Activated effector memory CD4-positive, alpha-beta T cell treated with anti-CD3 and anti-CD28 coated beads, Interleukin-2, amount 50 U/mL, for 16 hours (primary cell): ENCODE data around the gene HIRA.
"Not testable (repeated sequence)": the region's sequence is repeated elsewhere in the genome, so short reads cannot be mapped to it uniquely, and the experiment has no call there.

ENCODE experiments used
- DNase-seq: peaks from one replicate; pipeline ENCODE4 v3.0.0-alpha.2; 2020

HIRA gene

DNA sequence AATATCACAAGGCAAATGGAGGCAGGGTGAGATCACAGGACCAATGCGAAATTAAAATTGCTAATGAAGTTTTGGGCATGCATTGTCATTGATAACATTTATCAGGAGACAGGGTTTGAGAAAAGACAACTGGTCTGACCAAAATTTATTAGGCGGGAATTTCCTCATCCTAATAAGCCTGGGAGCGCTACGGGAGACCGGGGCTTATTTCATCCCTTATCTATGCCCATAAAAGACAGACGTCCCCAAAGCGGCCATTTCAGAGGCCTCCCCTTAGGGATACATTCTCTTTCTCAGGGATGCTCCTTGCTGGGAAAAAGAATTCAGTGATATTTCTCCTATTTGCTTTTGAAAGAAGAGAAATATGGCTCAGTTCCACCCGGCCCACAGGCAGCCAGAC is 111.4 kb downstream of the HIRA start:
- not testable (repeated sequence) for DNase-seq

DNA sequence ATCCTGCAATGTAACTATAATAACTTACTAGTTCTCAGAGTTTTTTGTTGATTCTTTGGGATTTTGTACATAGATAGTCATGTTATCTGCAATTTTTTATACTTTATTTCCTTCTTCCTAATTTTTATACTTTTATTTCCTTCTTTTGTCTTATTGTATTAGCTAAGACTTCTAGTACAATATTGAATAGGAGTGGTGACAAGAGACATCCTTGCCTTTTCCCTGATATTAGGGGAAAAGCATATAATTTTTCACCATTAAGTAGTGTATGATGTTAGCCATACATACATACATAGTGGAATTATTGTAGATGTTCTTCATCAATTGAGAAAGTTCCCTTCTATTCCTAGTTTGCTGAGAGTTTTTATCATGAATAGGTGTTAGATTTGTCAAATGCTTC is 112.3 kb downstream of the HIRA start:
- DNase-seq = no peak

- DNase-seq = no peak
These were observed 113.7 kb downstream of the HIRA start for GRCh38 chr22:19317865-19318264.

GRCh38 chr22:19307872-19308271 is 123.7 kb downstream of the HIRA start:
- DNase-seq = no peak

- not testable (repeated sequence) for DNase-seq
These were observed 125.0 kb downstream of the HIRA start for GRCh38 chr22:19306535-19306934.

DNA sequence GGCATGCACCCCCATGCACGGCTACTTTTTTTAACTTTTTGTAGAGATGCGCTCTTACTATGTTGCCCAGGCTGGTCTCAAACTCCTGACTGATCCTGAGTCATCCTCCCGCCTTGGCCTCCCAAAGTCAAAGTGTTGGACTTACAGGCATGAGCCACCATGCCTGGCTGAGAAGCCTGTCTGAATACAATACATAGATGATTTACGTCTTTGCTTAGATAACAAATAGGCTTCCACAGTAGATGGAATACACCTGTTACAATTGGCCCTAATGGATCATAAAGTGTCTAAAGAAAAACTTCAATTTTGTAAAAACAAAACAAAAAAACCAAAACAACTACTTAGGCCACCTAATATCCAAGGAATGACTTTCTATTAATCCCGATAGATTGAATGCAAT is 127.0 kb downstream of the HIRA start:
- DNase-seq = no peak

GRCh38 chr22:19303785-19304184 is 127.7 kb downstream of the HIRA start:
- DNase-seq = no peak

- DNase-seq = no peak
These were observed 135.8 kb downstream of the HIRA start for GRCh38 chr22:19295733-19296132.

- DNase-seq = no peak
These were observed 138.9 kb downstream of the HIRA start for GRCh38 chr22:19292458-19293230.

- peak; percentile 90 for DNase-seq
These were observed 139.7 kb downstream of the HIRA start, which contains the start of gene CLTCL1 for GRCh38 chr22:19291580-19292457. TSS of gene CLTCL1 (minus strand) at chr22:19291719. CDS start at chr22:19291641, 78 bp downstream.

DNA sequence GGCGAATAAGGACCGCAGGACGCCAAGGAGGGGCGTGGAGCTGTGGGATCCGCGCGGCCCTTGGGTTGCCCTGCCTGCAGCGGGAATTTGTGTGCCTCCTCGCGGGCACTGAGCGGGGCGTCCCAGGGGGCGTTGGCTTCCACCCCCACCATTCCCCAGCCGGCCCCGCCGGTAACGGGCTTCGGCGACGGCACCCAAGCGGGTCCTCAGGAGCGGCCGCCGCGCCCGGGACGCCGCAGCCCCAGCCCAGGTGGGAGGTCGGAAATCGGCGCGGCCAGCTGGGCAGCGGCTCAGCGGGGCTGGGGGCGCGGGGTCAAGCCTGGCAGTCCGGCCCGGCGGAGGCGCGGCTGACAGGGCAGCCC is 140.3 kb downstream of the HIRA start:
- DNase-seq = peak; percentile 75

DNA sequence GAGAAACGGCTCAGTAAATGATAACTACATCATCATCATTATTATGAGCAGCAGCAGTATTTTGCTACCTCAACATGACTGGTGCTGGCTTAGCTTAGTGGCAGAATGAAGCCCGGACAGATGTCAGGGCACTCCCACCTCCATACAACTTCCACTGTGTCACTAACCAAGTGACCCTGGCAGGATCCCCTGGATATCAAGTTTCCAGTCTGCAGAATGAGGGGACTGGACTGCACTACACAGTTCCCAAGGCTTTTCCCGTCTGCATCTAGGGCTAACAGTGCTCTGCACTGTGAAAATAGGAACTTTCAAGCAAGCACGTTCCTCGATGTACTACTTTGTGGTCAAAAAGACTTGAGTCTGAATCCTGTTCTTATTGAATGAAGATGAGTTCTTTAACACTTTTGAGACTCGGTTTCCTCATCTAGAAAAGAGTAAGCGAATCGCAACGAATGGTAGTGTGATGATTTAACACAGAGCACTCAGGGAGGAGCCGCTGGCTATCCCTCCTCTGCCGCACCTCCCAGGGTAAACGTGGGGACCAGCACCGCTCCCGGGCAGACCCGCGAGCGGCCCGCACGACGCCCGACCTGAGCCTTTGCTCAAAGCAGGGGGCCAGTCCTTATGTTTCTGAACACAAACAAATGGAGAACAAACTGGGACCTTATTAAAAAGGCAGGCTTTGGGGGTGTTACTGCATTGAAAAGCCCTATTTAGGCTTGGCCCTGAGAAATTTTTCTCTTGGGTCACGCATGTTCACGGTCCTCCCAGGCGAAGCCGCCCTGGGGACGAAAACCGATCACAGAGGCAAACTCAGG is 140.9 kb downstream of the HIRA start:
- DNase-seq = no peak

DNA sequence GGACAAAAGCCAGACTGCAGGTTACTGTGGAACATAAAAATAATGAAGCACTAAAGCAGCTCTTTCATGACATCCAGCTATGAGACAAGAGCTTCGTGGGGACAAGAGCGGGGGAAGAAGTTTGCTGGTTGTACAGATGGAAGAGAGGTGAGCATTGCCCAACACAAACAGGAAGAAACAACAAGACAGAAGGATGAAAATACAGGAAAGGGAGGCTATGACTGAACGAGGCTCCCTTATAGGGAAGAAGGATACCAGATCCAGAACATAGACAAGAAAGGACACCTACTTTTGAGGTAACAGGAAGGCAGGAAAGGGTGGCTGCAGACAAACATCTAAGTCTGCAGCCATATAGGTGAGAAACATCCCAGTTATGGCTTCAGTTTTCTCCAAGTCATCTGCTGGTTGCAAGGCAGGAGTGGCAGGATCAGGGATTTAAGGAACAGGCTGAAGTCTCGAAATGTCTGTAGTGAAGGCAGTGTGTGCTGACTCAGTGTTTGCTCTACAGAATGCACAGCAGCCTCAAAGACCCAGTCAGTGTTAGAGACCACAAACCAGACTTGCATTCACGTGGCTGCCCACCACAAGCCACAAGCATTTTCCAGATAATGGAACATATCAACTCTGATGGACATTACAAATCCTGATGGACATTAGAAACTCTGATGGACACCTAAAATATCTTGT is 141.9 kb downstream of the HIRA start:
- DNase-seq = no peak

GRCh38 chr22:19287889-19288288 is 143.6 kb downstream of the HIRA start:
- DNase-seq = no peak

- no peak for DNase-seq
These were observed 144.3 kb downstream of the HIRA start for GRCh38 chr22:19287076-19287707.

DNA sequence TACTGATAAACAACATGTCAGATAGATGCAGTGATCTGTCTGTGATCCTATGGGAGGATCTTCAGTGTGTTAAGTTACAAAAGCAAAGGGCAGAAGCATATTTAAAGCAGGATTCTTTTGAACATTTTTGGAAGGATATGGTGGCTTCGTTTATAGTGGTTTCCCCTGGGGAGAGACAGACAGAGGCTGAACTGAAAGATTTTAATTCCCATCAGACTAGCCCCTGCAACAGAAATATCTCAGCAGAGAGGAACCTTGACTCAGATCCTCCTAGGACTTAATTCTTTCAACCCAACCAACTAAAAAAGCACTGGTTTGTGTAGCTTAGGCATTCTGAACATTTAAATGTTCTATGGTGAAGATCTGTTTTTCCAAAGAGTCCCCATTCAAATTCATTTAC is 145.7 kb downstream of the HIRA start:
- DNase-seq = no peak
